Measurements from ENCODE around the gene SUMF1. TPM values are rescaled to one million over a fixed set of nuclear protein-coding genes. Genes with fewer than 3 reads are reported as not detected.

SUMF1 gene
- total RNA-seq, 1 donor = 94.5 TPM

GRCh38 chr3:4399476-4399875, 67.6 kb downstream of the SUMF1 start:
- no peaks in the 10 kb centered on the region for H3K27me3 ChIP-seq (ENCODE audit: insufficient read depth, low read length)
- no peak overlapping the region for H3K4me3 ChIP-seq (ENCODE audit: insufficient read depth, low read length)
- H3K79me2 ChIP-seq (ENCODE audit: insufficient read depth, low read length) = no peaks in the 10 kb centered on the region
- H3K36me3 ChIP-seq (ENCODE audit: insufficient read depth, low read length) = no peaks in the 10 kb centered on the region
- TF ChIP-seq, protein P1, sequence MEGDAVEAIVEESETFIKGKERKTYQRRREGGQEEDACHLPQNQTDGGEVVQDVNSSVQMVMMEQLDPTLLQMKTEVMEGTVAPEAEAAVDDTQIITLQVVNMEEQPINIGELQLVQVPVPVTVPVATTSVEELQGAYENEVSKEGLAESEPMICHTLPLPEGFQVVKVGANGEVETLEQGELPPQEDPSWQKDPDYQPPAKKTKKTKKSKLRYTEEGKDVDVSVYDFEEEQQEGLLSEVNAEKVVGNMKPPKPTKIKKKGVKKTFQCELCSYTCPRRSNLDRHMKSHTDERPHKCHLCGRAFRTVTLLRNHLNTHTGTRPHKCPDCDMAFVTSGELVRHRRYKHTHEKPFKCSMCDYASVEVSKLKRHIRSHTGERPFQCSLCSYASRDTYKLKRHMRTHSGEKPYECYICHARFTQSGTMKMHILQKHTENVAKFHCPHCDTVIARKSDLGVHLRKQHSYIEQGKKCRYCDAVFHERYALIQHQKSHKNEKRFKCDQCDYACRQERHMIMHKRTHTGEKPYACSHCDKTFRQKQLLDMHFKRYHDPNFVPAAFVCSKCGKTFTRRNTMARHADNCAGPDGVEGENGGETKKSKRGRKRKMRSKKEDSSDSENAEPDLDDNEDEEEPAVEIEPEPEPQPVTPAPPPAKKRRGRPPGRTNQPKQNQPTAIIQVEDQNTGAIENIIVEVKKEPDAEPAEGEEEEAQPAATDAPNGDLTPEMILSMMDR (IDR thresholded peaks at IDR 0.05; ENCODE audit: extremely low read depth, low read depth, low read length) = no peak
- H3K9me3 ChIP-seq (ENCODE audit: low read depth, low read length) = no peaks in the 10 kb centered on the region
- H3K4me1 ChIP-seq (ENCODE audit: insufficient read depth, low read length) = no peaks in the 10 kb centered on the region
- H3K4me2 ChIP-seq (ENCODE audit: insufficient read depth, low read length) = no peak overlapping the region
- H2AFZ ChIP-seq (ENCODE audit: low read length) = no peak overlapping the region
- H4K20me1 ChIP-seq (ENCODE audit: insufficient read depth, low read length) = no peaks in the 10 kb centered on the region
- no peak overlapping the region for H3K27ac ChIP-seq (ENCODE audit: low read depth, low read length)
- DNase-seq (ENCODE audit: insufficient read length, low spot score, missing footprints) = no peak

GRCh38 chr3:4398941-4399245, 68.2 kb downstream of the SUMF1 start:
- no peaks in the 10 kb centered on the region for H3K79me2 ChIP-seq (ENCODE audit: insufficient read depth, low read length)
- no peaks in the 10 kb centered on the region for H3K27me3 ChIP-seq (ENCODE audit: insufficient read depth, low read length)
- no peaks in the 10 kb centered on the region for H3K9me3 ChIP-seq (ENCODE audit: low read depth, low read length)
- H3K4me1 ChIP-seq (ENCODE audit: insufficient read depth, low read length) = no peaks in the 10 kb centered on the region
- no peaks in the 10 kb centered on the region for H4K20me1 ChIP-seq (ENCODE audit: insufficient read depth, low read length)
- H3K36me3 ChIP-seq (ENCODE audit: insufficient read depth, low read length) = no peaks in the 10 kb centered on the region
- TF ChIP-seq, protein P1 (IDR thresholded peaks at IDR 0.05; ENCODE audit: extremely low read depth, low read depth, low read length) = no peak
- DNase-seq (ENCODE audit: insufficient read length, low spot score, missing footprints) = no peak
- no peak overlapping the region for H3K4me3 ChIP-seq (ENCODE audit: insufficient read depth, low read length)
- no peak overlapping the region for H2AFZ ChIP-seq (ENCODE audit: low read length)
- no peak overlapping the region for H3K4me2 ChIP-seq (ENCODE audit: insufficient read depth, low read length)
- no peak overlapping the region for H3K27ac ChIP-seq (ENCODE audit: low read depth, low read length)

DNA sequence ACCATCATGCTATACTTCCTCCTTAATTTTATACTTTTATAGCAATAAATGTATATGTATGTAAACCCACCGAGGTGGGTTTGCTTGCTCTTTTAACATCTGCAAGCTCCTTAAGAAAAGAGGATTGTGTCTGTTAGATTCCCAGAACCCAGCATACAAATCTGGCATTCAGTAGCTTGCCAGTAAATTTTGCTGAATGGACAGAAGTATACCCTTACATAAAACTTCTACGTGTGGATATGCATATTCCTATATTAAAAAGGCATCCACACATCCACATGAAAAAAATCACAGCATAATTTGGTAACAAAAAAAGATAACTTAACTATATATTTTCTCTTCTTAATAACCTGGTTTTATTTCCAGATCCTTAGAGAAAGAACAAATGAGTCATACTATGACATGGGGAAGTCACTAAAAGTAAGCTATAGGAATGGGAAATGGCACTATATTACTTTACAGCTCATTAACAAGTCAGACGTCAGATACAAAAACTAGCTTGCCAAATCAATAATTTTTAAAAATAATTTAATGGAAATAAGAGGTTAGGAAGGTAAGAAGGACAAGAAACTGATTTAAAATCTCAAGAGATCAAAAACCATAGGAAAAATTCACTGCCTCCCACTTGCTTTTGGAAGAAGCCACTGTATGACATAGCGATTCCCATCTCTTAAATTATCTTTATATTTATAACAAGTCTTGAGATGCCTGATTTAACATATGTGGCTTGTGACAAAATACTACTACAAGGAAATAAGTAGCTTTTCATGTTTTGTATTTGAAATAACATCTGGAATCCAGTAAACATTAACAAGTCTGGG, 68.7 kb downstream of the SUMF1 start:
- DNase-seq (ENCODE audit: insufficient read length, low spot score, missing footprints) = no peak
- TF ChIP-seq, protein P1 (IDR thresholded peaks at IDR 0.05; ENCODE audit: extremely low read depth, low read depth, low read length) = no peak

GRCh38 chr3:4397466-4397865, 69.6 kb downstream of the SUMF1 start:
- Histone ChIP-seq H3K4me3 (ENCODE audit: insufficient read depth, low read length) (no peak overlapping the region), H3K27me3 (ENCODE audit: insufficient read depth, low read length) (no peaks in the 10 kb centered on the region), H3K4me2 (ENCODE audit: insufficient read depth, low read length) (no peak overlapping the region), H3K27ac (ENCODE audit: low read depth, low read length) (no peak overlapping the region), H4K20me1 (ENCODE audit: insufficient read depth, low read length) (no peaks in the 10 kb centered on the region), H2AFZ (ENCODE audit: low read length) (no peak overlapping the region), H3K4me1 (ENCODE audit: insufficient read depth, low read length) (no peaks in the 10 kb centered on the region), H3K36me3 (ENCODE audit: insufficient read depth, low read length) (no peaks in the 10 kb centered on the region), H3K79me2 (ENCODE audit: insufficient read depth, low read length) (no peaks in the 10 kb centered on the region), H3K9me3 (ENCODE audit: low read depth, low read length) (no peaks in the 10 kb centered on the region)
- TF ChIP-seq, protein P1 (IDR thresholded peaks at IDR 0.05; ENCODE audit: extremely low read depth, low read depth, low read length) = no peak
- no peak for DNase-seq (ENCODE audit: insufficient read length, low spot score, missing footprints)

More for the DNA sequence above, 68.7 kb downstream of the SUMF1 start:
- Histone ChIP-seq H3K36me3 (ENCODE audit: insufficient read depth, low read length) (no peaks in the 10 kb centered on the region), H3K4me1 (ENCODE audit: insufficient read depth, low read length) (no peaks in the 10 kb centered on the region), H4K20me1 (ENCODE audit: insufficient read depth, low read length) (no peaks in the 10 kb centered on the region), H3K79me2 (ENCODE audit: insufficient read depth, low read length) (no peaks in the 10 kb centered on the region), H3K27ac (ENCODE audit: low read depth, low read length) (no peak overlapping the region), H2AFZ (ENCODE audit: low read length) (no peak overlapping the region), H3K4me3 (ENCODE audit: insufficient read depth, low read length) (no peak overlapping the region), H3K27me3 (ENCODE audit: insufficient read depth, low read length) (no peaks in the 10 kb centered on the region), H3K9me3 (ENCODE audit: low read depth, low read length) (no peaks in the 10 kb centered on the region), H3K4me2 (ENCODE audit: insufficient read depth, low read length) (no peak overlapping the region)
